Right hindlimb (tissue), 1 donor: ENCODE results near the gene MLLT3.

Source experiments
- DNase-seq: peaks from one replicate; pipeline ENCODE4 v3.0.0-alpha.2; 2018

MLLT3 gene

DNA sequence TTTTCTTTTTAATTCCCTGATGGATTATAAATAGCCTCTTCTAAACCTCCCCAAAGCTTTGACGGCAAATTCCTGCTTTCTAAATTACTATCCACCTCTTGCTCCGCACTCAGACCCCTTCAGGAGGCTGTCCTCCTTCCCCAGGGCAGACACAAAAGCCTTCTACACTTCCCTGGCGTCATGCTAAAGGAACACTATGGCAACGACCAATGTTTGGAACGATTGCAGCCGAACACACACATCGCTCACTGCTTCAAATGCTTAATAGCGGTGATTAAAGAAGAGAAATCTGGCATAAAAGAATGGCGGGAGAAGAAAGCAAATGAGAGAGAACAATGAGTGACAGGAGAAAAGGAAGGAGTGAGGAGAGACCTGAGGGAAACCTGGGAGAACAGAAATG lies 297.3 kb downstream of the MLLT3 start:
- DNase-seq = no peak

GRCh38 chr9:20322212-20322611 lies 300.1 kb downstream of the MLLT3 start:
- DNase-seq = no peak

DNA sequence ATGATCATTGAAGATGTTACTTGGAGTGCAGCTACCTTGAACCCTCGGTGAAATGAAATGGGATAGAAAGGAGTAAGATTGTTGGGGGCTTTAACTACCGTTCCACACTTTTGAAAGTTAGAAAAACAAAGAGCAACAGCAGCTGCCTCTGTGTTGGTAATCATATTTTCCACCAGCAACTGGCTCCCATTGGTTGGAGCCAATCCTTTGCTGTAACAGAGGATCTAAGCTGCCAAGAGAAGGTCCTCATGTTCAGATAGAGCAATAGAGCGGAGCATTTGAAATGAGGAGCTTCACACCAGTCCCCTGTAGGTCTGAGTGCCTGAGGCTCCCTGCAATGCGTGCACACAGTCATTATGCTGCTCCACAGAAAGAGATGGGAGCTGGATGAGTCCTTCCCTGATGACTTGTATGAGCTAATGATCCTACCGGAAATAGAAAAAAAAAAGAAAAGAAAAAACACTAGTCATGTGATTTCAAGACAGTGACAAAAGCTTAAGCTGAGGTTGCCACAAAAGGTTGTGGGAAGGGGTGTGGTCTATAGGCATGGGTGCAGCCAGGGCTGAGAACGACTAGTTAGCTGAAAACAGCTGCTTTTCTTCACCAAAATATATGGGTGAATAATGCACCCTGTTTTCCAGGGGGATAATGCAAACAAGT lies 300.7 kb downstream of the MLLT3 start:
- no peak for DNase-seq

GRCh38 chr9:20320921-20321320 lies 301.4 kb downstream of the MLLT3 start:
- no peak for DNase-seq

DNA sequence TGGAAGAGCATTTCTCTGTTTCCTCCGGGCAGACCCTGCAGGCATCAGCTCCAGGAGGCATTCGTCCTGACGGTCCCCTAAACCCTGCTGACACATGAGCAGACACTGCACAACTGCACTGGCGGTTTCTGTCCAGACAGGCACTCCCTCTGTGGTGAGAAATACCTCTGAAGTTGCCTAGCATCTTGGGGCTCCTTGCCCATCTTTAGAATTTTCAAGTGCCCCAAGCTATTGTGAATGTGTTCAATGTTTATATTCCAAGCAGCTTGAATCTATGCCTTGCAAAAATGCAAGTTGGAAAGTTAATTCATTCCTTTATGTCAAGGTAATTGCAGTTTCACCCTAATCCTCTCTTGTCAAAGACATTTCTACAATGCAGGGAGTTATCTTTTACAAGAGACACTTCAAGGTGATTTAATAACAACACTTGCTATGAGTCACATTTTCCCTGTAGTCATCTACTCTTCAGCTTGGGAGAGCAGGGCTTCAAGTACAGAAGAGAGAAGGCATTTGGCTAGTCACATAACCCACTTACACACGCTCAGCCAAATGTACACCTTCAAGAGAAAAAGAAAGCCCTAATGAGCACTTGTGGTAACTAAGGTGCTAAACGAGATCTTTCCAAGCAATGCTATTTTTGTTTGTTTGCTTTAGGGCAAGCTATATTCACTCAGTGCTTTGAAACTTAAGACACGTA lies 302.5 kb downstream of the MLLT3 start:
- DNase-seq = no peak

DNA sequence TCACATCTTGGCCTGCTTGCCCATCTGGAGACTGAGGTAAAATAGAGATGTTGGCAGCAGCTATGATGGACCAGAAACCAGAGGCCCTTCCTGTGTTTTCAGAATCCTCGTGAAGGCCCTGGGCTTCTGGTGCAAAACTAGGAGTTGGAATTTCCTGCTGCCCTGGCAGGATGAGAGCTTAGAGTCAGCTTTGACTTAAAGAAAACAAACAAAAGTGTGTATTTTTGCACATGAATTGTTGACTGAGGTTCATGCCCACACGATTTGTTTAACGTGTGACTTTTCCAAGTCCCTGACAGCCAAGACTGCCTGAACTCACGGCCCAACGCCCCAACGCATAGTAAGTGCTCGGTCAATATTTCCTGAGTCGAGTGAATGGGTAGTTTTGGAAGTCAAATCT lies 303.1 kb downstream of the MLLT3 start:
- DNase-seq = no peak

DNA sequence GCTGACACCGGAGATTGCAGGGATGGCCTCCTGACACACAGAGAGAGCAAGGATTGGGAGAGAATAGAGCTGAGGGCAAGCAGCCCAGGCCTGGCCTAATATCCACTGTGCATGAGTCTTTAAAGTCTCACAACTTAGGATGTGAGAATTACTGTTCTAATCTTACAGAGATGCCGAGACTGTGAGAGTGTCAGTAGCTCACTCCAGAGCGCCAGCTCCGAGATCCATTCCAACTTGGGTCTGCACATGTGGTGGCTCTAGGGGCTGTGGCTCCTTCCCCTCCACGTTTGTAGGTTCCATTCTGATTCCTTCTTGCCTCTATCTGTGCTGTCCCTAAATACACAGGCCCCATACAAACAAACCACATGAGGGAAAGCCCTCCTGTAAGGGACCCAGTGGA lies 304.6 kb downstream of the MLLT3 start:
- no peak for DNase-seq

DNA sequence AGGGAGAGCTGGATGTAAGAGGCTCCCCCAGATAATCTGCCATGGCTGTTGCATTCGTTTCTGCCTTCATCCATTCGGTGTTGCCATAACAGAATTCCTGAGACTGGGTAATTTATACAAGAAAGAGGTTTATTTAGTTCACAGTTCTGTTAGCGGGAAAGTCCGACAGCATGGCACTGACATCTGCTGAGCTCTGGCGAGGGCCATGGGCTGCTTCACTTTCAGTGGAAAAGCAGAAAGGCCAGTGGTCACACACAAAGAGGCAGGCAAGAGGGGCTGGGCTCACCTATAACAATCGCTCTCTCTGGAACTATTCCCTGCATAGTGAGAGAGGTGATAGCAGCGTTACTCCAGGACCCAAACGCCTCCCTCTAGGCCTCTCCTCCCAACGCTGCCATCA lies 305.9 kb downstream of the MLLT3 start:
- DNase-seq = no peak

DNA sequence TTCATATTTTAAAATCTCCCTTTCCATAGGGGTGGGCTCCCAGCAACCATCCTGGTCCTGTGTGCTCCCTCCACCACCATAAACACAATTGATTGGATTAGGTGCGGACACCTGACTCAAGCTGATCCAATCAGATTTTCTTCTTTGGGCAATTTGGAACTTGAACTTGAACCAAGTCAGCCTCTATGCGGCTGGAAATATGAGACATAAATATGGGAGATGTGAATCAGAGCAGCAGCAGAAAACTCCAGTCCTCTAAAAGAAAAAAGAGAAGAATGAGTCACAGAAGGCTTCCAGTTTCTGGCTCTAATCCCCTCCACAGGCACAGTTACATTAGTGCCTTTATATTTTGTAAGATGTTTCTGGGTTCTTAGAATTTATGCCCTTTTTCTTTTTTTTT lies 306.6 kb downstream of the MLLT3 start:
- no peak for DNase-seq

DNA sequence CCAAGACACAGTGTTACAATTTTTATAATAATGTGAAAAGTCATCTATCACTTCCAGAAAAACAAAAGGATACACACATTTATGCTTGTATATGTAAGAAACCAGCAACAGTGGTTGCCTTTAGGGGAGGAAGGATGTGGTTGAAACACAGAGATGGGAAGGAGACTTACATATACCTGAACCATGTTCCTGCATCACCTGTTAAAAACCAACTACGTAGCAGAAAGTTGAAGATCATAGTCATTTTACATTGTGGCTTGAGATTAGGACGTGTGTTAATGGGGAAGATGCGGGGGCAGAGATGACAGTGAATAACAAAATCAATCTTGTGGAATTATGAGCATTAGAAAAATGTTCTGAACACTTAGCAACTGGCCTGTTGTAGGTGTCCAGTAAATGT lies 307.3 kb downstream of the MLLT3 start:
- no peak for DNase-seq

GRCh38 chr9:20313415-20313814 lies 308.9 kb downstream of the MLLT3 start:
- DNase-seq = no peak

- no peak for DNase-seq
Measured at GRCh38 chr9:20312732-20313131, 309.6 kb downstream of the MLLT3 start.

- DNase-seq = no peak
Measured at GRCh38 chr9:20310024-20310423, 312.3 kb downstream of the MLLT3 start.

DNA sequence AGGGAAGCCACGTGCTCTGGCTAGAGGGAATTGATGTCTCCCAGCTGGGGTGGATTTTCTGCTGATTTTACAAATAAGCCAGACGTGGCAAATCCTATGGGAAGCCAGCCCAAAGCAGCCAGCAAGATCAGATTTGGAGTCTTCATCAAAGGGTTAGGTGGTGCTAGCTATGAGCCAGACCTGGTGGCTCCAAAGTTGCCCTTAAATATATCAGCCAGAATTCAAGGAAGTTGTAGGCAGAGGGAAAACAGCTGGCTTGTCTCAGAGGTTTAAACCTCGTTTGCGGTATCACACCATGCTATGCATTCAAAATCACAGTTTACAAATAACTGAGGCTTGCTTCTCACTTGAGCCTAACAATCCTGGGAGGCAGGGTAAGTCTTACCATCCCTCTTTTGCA lies 313.2 kb downstream of the MLLT3 start:
- no peak for DNase-seq

DNA sequence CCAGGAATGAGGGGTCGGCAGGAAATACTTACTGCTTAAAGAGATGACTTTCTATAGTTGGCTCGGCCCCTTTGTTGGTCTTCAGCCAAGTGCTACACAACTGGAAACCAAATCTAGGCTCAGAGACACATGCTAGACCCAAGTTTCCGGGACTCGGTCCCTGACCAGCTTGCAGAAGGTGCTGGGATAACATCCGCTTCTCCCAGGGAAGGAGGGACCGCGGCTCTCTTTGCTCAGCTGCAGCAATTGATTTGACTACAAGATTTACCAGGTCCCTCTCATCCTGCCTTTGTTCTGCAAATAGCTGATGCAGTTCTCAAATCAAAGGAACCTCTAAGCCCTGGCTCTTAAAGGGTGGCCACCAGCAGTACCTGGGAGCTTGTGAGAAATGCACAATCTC lies 314.7 kb downstream of the MLLT3 start:
- peak; percentile 28 for DNase-seq

DNA sequence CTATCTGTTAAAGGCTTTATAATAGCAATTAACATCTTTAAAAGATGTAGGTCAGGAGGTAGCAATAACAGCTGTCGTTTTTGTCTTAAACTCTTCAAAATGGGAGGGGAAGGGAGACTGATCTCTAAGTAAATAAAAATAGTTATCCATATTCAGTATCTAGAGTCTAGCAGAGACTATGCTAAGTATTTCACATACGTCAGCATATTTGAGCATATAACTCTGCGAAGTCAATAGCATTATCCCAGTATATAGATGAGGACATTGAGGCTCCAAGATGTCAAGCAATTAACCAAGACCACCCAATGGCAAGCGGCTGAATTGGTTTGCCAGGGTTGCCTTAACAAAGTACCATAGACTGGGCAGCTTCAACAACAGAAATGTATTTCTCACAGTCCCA lies 316.8 kb downstream of the MLLT3 start:
- DNase-seq = no peak

DNA sequence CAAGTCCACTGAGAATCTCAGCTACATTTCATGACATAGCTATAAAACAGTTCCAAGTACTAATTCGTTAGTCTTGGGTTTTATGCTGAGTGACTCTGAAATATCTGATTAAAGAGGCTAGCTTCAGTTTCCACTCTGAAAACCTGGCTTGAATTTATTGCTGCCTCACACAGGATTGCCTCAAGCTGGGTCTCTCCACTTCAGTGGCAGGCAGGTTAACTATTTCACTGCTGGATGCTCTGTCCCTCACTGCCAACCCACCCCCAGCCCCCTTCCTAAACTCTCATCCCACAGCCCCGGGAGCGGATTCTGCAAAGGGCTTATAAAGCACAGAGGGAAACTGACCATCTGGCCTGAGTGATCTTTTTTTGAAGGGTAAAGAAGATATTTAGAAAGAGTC lies 318.3 kb downstream of the MLLT3 start:
- no peak for DNase-seq

GRCh38 chr9:20303066-20303465 lies 319.2 kb downstream of the MLLT3 start:
- DNase-seq = no peak

- DNase-seq = no peak
Measured at GRCh38 chr9:20302197-20302596, 320.1 kb downstream of the MLLT3 start.

- DNase-seq = no peak
Measured at GRCh38 chr9:20300430-20301115, 321.7 kb downstream of the MLLT3 start.

GRCh38 chr9:20297646-20298084 lies 324.6 kb downstream of the MLLT3 start:
- no peak for DNase-seq

GRCh38 chr9:20295555-20295954 lies 326.7 kb downstream of the MLLT3 start:
- DNase-seq = no peak

DNA sequence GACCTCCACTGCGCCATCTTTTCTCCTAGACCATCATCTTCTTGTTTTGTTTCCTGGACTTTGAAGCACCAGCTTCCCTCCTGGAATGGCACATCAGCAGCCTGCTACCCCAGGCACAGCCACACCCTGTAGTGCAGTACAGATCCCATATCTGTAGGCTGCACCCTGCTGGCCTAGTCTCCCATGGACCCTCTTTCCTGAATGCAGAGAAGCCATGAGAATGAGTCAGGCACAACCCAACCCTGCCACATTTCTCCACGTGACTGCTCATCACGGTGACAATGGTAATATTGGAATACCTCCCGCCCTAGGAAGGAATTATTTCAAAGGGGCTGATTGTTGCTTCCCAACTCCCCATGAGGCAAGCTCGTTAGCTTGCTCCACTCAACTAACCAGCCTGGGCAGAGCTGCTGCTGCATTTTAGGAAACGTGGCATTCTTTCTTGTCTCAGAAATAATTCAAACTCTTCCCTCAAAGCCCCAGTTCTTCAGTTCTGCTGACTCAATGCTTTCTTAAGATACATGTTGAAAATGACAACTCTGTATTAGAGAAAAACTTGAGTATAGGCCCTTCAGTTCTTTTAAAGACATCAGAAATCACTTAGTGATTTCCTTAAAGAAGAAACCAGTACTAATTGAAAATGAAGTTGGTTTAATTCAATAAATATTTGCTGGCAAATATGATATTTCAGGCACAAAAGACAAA lies 328.1 kb downstream of the MLLT3 start:
- no peak for DNase-seq

GRCh38 chr9:20292002-20292401 lies 330.3 kb downstream of the MLLT3 start:
- no peak for DNase-seq
